Stimulated activated CD8-positive, alpha-beta memory T cell treated with anti-CD3 and anti-CD28 coated beads, Interleukin-7, amount 100 ng/mL, for 48 hours (primary cell): ENCODE measurements around the gene MECP2.
A peak's percentile ranks its signal among the peaks of the same experiment; 100 is the strongest.
"Not testable (repeated sequence)": the region's sequence is repeated elsewhere in the genome, so short reads cannot be mapped to it uniquely, and the experiment has no call there.

Experiments
- DNase-seq, 2 donors: peaks; one replicate each; pipeline ENCODE4 v3.0.0-alpha.2; 2020; ENCODE audit warnings: low read depth in 1 of 2; ENCODE audit errors: extremely low read depth in 1 of 2

MECP2 gene

GRCh38 chrX:154097589-154098541, at the start of gene MECP2:
MECP2 (minus strand) TSS chrX:154097717.
- DNase-seq: peak; percentile 81 to 85

- not testable (repeated sequence) for DNase-seq
Measured at GRCh38 chrX:154144010-154144409, 46.5 kb upstream of the MECP2 start, which contains the start of gene OPN1LW. OPN1LW (plus strand) TSS chrX:154144243; CDS start chrX:154144284, 41 bp downstream.

GRCh38 chrX:154142950-154143745, 45.6 kb upstream of the MECP2 start:
- no peak for DNase-seq

- no peak for DNase-seq
Measured at GRCh38 chrX:154142386-154142785, 44.9 kb upstream of the MECP2 start.

- DNase-seq: no peak
Measured at GRCh38 chrX:154140742-154141141, 43.2 kb upstream of the MECP2 start.

- no peak for DNase-seq
Measured at GRCh38 chrX:154140206-154140605, 42.7 kb upstream of the MECP2 start.

- DNase-seq: no peak
Measured at GRCh38 chrX:154138857-154139256, 41.3 kb upstream of the MECP2 start.

GRCh38 chrX:154136627-154137161, 39.2 kb upstream of the MECP2 start:
- DNase-seq: peak; percentile 32 to 41

- peak in 1 of 2 donors; percentile 5 for DNase-seq
Measured at GRCh38 chrX:154135458-154136229, 38.1 kb upstream of the MECP2 start.

- DNase-seq: no peak
Measured at GRCh38 chrX:154132366-154132765, 34.8 kb upstream of the MECP2 start.

- DNase-seq: no peak
Measured at GRCh38 chrX:154131955-154132354, 34.4 kb upstream of the MECP2 start.

- DNase-seq: no peak
Measured at GRCh38 chrX:154126101-154126500, 28.6 kb upstream of the MECP2 start.

- no peak for DNase-seq
Measured at GRCh38 chrX:154125391-154126040, 28.0 kb upstream of the MECP2 start.

GRCh38 chrX:154123241-154124219, 26.0 kb upstream of the MECP2 start:
- peak in 1 of 2 donors; percentile 3 for DNase-seq

GRCh38 chrX:154121961-154122360, 24.4 kb upstream of the MECP2 start:
- DNase-seq: no peak

GRCh38 chrX:154121207-154121606, 23.7 kb upstream of the MECP2 start:
- no peak for DNase-seq

- no peak for DNase-seq
Measured at GRCh38 chrX:154120567-154120966, 23.1 kb upstream of the MECP2 start.

- DNase-seq: no peak
Measured at GRCh38 chrX:154117566-154117965, 20.0 kb upstream of the MECP2 start.
